Measurements from ENCODE around the gene BSND.

The BSND gene

GRCh38 chr1:55045430-55045829, 46.7 kb downstream of the BSND start:
- DNase-seq (ENCODE audit: low read depth in 2 of 3, low spot score in 1 of 3): no peak

GRCh38 chr1:55046871-55047270, 48.1 kb downstream of the BSND start:
- DNase-seq (ENCODE audit: low read depth in 2 of 3, low spot score in 1 of 3): no peak

- no peak for DNase-seq (ENCODE audit: low read depth in 2 of 3, low spot score in 1 of 3)
These were observed 48.9 kb downstream of the BSND start for GRCh38 chr1:55047611-55048010.

GRCh38 chr1:55048453-55049270, 49.9 kb downstream of the BSND start:
- DNase-seq (ENCODE audit: low read depth in 2 of 3, low spot score in 1 of 3): no peak

- no peak for DNase-seq (ENCODE audit: low read depth in 2 of 3, low spot score in 1 of 3)
These were observed 50.7 kb downstream of the BSND start for GRCh38 chr1:55049271-55049913.

- no peak for DNase-seq (ENCODE audit: low read depth in 2 of 3, low spot score in 1 of 3)
These were observed 51.2 kb downstream of the BSND start for GRCh38 chr1:55049914-55050278.

- no peak for DNase-seq (ENCODE audit: low read depth in 2 of 3, low spot score in 1 of 3)
These were observed 51.5 kb downstream of the BSND start for GRCh38 chr1:55050283-55050682.

- no peak for DNase-seq (ENCODE audit: low read depth in 2 of 3, low spot score in 1 of 3)
These were observed 52.4 kb downstream of the BSND start for GRCh38 chr1:55051169-55051568.

GRCh38 chr1:55051621-55052020, 52.9 kb downstream of the BSND start:
- DNase-seq (ENCODE audit: low read depth in 2 of 3, low spot score in 1 of 3): no peak

- no peak for DNase-seq (ENCODE audit: low read depth in 2 of 3, low spot score in 1 of 3)
These were observed 53.7 kb downstream of the BSND start for GRCh38 chr1:55052221-55053142.

- no peak for DNase-seq (ENCODE audit: low read depth in 2 of 3, low spot score in 1 of 3)
These were observed 54.7 kb downstream of the BSND start for GRCh38 chr1:55053265-55053954.

GRCh38 chr1:55054396-55054795, 55.7 kb downstream of the BSND start:
- no peak for DNase-seq (ENCODE audit: low read depth in 2 of 3, low spot score in 1 of 3)

- no peak for DNase-seq (ENCODE audit: low read depth in 2 of 3, low spot score in 1 of 3)
These were observed 56.5 kb downstream of the BSND start for GRCh38 chr1:55055084-55055882.

- DNase-seq (ENCODE audit: low read depth in 2 of 3, low spot score in 1 of 3): no peak
These were observed 57.4 kb downstream of the BSND start for GRCh38 chr1:55055951-55056631.

GRCh38 chr1:55056632-55056992, 57.9 kb downstream of the BSND start:
- no peak for DNase-seq (ENCODE audit: low read depth in 2 of 3, low spot score in 1 of 3)

GRCh38 chr1:55057270-55057955, 58.7 kb downstream of the BSND start:
- no peak for DNase-seq (ENCODE audit: low read depth in 2 of 3, low spot score in 1 of 3)

- DNase-seq (ENCODE audit: low read depth in 2 of 3, low spot score in 1 of 3): no peak
These were observed 59.2 kb downstream of the BSND start for GRCh38 chr1:55057956-55058298.

- no peak for DNase-seq (ENCODE audit: low read depth in 2 of 3, low spot score in 1 of 3)
These were observed 60.8 kb downstream of the BSND start for GRCh38 chr1:55059302-55060132.
